ACHN (cell line): ENCODE results near the gene SPTBN5.

Source experiments
- DNase-seq: peaks from one replicate; pipeline ENCODE4 v3.0.0-alpha.2; 2015
- in situ Hi-C: cut with HindIII; loops from 2 replicates; pipeline ENCODE4 v1.10.0; 2017; ENCODE audit warnings: low sequenced_read_pairs, low pct_ligation_motif_present, low pct_unique_long_range_greater_than_20kb

SPTBN5 gene

GRCh38 chr15:41821831-41822230 lies 72.0 kb downstream of the SPTBN5 start:
- in situ Hi-C loops = no loop called here
- DNase-seq = no peak

- no peak for DNase-seq
- in situ Hi-C loops = no loop called here
Measured at GRCh38 chr15:41820791-41821423, 72.9 kb downstream of the SPTBN5 start.

DNA sequence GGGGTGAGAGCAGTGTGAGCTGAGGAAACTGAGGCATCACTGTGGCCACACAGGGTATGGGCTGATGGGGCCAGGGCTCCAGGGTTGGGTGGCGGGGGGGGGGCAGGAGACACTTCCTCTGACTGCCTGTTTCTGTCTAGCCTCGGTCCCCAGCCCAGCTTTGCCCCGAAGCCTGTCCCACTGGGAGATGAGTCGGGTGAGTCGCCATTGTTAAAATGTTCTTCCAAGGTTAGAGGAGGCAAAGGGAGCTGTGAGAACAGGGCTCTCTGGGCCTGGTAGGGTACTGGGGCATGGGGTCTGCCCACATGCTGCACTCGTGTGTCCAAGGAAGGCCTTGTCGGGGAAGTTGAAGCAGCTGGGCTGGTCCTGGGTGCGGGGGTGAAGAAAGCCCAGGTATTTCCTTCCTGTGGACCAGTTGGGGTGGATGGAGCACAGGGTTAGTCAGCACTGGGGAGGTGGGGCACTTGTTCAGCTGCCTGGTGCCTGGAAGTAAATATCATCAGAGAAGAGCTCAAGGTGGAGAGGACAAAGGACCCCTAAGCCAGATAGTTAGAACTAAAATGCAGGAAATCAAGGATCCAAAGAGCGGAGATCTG lies 74.3 kb downstream of the SPTBN5 start:
- no peak for DNase-seq
- in situ Hi-C loops = no loop called here

DNA sequence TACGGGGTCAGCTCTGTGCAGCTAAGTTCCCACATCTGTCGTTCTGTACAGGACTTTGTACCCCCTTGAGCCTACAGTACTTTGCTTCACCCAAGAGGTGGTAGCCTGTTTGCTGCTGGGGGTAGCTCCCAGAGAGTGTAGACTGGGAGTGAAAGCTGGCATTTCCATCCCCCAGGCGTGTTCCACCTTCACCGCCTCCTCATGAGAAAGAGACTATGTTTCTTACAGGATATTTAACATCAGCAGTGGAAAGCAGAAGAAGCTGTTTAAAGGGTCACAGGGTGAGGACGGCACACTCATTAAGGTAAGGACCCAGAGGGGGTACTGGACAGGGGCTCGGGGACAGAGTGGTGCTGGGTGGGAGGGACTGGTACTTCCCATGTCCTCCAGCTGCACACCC lies 76.1 kb downstream of the SPTBN5 start:
- DNase-seq = no peak
- in situ Hi-C loops = no loop called here

DNA sequence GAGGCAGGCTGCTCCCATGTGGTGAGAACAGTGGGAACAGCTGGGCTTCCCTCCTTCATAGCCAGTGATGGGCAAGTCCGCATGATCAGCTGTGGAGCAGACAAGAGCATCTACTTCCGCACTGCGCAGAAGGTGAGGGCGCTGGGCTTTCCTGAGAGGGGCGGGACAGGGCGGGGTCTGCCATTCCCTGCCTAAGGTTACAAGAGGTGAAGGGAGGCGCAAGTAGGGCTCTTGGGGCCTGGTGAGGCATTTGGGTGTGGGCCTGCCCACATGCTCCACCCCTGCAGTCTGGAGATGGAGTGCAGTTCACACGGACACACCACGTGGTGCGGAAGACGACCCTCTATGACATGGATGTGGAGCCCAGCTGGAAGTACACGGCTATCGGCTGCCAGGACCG lies 76.5 kb downstream of the SPTBN5 start:
- DNase-seq = no peak
- in situ Hi-C loops = no loop called here

DNA sequence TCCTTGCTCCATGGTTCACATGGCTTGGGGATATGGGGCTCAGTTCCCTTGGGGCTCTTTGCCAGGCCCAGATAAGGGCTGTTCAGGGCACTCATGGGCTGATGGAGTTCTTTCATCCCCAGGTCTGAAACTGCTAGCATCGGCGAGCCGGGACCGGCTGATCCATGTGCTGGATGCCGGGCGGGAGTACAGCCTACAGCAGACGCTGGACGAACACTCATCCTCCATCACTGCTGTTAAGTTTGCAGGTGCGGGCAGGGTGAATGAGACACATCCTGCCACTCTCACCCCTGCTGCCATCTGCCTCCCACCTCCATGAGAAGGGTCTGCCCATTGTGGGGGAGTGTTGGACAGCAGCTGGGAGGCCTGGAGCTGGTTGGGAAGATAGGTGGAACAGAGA lies 77.1 kb downstream of the SPTBN5 start:
- in situ Hi-C loops = no loop called here
- DNase-seq = no peak

DNA sequence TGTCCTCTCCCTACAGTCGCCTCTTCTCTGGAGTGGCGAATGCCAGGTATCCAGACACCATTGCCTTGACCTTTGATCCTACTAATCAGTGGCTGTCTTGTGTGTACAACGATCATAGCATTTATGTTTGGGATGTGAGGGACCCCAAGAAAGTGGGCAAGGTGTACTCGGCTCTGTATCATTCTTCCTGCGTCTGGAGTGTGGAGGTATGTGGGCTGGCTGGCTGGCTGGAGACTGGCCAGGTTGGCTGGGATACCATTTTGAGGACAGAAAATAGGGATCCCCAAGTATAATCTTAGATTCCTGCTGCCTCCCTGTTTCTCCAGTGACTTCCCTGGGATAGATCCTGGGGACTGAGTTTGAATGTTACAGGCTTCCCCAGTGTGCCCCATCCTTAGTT lies 79.3 kb downstream of the SPTBN5 start:
- in situ Hi-C loops = no loop called here
- no peak for DNase-seq

GRCh38 chr15:41813426-41813825 lies 80.4 kb downstream of the SPTBN5 start:
- in situ Hi-C loops = no loop called here
- DNase-seq = no peak

DNA sequence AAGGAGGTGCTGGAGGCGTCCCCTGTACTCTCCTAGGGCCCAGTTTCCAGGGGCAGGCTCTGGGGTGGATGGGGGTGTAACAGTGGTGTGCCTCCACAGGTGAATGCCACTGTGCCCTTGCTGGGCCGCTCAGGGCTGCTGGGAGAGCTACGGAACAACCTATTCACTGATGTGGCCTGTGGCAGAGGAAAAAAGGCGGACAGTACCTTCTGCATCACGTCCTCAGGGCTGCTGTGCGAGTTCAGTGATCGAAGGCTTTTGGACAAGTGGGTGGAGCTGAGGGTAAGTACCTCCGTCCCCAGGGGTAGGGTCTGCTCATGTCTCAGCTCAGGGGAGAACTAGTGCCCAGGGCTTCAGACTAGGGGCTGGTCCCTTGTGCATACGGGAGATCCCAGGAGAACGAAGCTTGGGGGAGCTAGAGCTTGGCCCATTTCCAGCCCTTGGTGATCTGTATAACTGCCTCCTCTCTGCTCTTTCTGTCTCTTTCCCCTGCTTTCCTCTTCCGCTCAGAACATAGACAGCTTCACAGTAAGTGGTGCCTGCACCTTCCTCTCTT lies 81.0 kb downstream of the SPTBN5 start:
- DNase-seq = no peak
- in situ Hi-C loops = no loop called here

DNA sequence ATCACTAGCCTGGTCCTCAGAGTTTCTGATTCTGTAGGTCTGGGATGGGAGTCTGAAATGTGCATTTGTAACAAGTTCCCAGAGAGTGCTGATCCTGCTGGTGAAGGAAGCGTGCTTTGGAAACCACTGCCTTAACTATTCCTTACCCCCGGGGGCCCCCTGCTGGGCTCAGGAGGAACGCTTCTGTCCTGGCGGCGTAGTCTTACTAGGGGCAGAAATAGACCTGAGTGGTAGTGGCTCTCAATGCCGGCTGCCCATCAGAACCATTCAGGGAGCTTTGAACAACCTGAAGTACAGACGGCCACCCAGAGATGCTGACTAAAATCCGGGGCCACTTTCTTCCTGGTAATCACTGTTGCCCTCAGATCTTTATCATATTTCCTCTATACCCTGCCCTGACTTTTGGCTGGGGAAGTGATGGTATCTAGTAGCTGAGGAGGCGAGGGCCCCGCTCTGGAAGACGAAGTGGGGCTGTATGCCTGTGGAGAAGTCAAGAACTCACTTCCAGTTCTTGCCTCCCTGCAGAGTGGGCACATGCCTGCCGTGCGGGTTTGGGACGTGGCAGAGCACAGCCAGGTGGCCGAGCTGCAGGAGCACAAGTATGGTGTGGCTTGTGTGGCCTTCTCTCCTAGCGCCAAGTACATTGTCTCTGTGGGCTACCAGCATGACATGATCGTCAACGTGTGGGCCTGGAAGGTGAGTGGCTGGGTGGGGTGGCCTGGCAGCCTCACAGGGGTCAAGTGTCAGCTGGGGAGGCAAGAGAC lies 82.2 kb downstream of the SPTBN5 start:
- in situ Hi-C loops = no loop called here

DNA sequence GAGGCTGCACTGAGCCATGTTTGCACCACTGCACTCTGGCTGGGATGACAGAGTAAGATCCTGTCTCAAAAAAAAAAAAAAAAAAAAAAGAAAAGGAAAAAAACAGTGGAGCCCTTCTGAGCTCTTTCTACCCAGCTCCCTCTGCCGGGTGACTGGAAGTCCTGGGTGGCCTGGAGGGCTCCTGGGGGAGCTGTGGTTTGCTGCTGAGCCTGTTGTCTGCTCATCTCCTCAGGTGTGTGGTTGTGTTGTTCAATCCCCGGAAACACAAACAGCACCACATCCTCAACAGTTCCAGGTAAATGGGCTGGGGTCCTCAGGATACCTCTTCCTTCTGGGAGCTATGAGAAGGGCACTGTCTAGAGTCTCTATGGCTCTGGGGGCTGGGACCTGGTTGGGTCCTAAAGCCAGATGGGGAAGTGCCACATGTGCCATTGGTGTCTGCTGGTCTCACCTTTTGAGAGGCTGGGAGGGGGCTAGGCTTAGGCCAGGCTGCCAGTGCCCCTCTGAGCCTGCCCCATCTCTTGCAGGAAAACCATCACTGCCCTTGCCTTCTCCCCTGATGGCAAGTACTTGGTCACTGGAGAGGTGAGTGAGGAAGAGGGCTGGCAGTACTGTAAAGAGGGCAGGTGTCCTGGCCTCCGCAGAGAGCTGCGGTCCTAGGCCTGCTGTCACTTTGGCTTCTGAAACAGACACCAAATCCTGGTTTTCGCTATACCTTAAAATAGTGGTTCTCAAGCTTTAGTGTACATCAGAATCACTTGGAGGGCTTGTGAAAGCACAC lies 83.0 kb downstream of the SPTBN5 start:
- no peak for DNase-seq
- in situ Hi-C loops = no loop called here

More for the DNA sequence above, 82.2 kb downstream of the SPTBN5 start:
- DNase-seq = peak; percentile 78

DNA sequence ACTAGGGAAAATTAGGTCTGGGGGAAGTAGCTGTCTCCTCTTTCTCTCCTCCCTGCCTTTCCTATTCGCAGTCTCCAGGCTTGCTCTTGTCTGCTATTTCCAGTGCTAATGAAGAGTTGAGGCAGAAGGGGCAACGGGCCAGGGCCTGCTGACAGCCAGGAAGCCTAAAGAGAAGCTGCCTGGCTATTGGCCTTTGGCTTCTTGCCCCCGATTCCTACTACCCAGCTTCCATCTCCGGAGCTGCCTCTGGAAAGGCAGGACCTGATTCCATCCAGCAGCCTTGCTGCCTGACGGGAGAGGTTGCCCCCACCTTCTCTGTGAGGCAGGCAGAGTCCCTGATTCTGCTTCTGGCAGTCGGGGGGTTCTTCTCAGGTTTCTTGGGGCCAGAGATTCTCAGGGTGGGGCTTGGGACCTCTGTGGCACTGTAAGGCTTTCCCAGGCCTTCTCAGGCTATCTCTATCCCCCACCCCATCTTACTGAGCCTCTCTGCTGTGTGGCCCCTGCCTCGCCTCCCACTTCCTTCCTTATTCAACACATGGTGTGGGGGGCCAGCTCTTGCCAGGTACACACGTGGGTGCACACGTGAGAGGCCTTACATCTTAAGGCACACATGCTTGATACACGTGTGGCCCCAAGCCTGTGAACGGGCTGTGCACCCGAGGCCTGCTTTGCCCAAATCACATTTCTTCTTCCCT lies 84.2 kb downstream of the SPTBN5 start:
- in situ Hi-C loops = no loop called here
- DNase-seq = no peak

GRCh38 chr15:41809121-41809520 lies 84.7 kb downstream of the SPTBN5 start:
- in situ Hi-C loops = no loop called here
- peak; percentile 7 for DNase-seq

DNA sequence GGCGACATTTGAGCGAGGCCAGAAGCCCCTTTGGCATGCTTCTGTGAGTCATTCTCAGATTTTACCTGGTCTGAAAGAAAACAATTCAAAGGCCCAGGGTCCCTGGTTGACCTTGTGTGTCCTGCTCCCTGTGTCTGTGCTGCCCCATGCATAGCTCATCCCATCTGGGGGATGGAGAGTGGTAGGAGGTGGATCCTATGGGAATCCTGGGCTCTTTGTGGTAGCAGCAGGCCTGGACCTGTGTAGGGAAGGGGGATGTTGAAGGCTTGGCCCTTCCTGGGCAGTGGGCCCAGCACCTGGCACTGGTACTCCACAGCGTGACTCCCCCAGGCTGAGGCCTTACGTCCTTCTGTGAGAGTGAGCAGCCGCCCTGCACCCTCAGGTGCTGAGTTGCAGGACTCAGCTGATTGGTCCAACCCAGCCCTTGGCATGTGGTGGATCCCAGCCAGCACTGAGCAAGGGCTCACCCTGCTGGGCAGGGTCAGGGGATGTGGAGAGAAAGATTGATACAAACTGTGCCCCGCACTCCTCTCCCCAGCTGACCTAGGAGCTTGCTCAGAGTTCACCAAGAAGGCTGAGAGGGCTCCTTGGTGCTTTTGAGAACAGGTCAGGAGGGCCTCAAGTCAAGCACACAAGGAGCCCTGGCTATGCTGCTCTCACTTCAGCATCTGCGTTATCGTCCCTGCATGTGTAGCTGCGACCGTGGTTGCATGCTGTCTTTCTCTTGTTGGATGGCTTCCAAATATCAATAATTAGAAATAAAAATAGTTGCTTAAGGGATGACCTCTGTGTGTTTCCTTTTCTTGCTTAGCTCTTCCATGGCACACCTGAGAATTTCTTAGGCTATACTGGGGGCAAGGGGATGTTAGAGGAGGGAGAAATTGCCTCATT lies 87.3 kb downstream of the SPTBN5 start:
- in situ Hi-C loops = no loop called here
- DNase-seq = peak; percentile 9

- in situ Hi-C loops = no loop called here
- no peak for DNase-seq
Measured at GRCh38 chr15:41805711-41806110, 88.1 kb downstream of the SPTBN5 start.

GRCh38 chr15:41804916-41805666 lies 88.8 kb downstream of the SPTBN5 start:
- DNase-seq = no peak
- in situ Hi-C loops = no loop called here

DNA sequence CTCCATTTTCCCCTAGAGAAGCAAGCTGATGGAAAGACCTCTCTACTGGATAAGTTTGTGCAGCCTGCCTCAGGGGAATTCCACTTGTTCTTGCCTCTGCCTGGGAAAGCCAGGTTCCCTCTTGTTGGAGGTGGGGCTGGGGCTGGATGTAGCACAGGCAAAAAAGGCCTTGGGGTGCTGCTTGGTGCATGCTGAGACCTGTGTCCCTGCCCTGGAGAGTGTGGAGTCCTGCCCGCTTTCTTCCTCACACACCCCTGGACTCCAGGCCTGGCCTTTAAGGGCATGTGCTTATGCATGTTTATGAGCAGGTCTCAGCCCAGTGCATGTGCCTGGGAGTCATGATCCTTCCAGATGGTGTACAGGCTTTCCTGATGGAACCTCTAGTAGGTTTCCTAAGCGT lies 89.5 kb downstream of the SPTBN5 start:
- in situ Hi-C loops = no loop called here
- DNase-seq = no peak
